WTC11 (cell line): ENCODE measurements around the gene FAM76B. TPM values are rescaled to one million over a fixed set of nuclear protein-coding genes. Genes with fewer than 3 reads are reported as not detected.

Experiments
- ATAC-seq: fragments of 200-7000 bp; cut with Tn5 transposase; 2 replicates; pipeline ENCODE4 v1.10.0; 2021; ENCODE audit warnings: mild to moderate bottlenecking, moderate library complexity
- CTCF ChIA-PET: fragments of 300-600 bp; sonication (Branson Sonifier 250); formaldehyde crosslinking; loops from one replicate; lab custom pipeline; 2021; ENCODE audit warnings: antibody characterized with exemption; lab: Charles Lee
- POLR2A ChIA-PET: fragments of 350-600 bp; sonication (Branson Sonifier 250); formaldehyde crosslinking; loops from one replicate; lab custom pipeline; 2021; ENCODE audit warnings: antibody characterized with exemption; lab: Charles Lee
- DNase-seq: peaks from one replicate; pipeline ENCODE4 v3.0.0; 2021; ENCODE audit warnings: low spot score
- H3K27ac Mint-ChIP-seq: 2 replicates; pipeline ENCODE4 v1.8.0; 2021; ENCODE audit warnings: mixed read lengths
- H3K27me3 Mint-ChIP-seq: 2 replicates; pipeline ENCODE4 v1.8.0; 2021; ENCODE audit warnings: low read depth, mild to moderate bottlenecking, moderate library complexity, mixed read lengths
- H3K36me3 Mint-ChIP-seq: 2 replicates; pipeline ENCODE4 v1.8.0; 2021; ENCODE audit warnings: mixed read lengths
- H3K4me1 Mint-ChIP-seq: 2 replicates; pipeline ENCODE4 v1.8.0; 2022; ENCODE audit warnings: mixed read lengths
- H3K4me3 Mint-ChIP-seq: 2 replicates; pipeline ENCODE4 v1.8.0; 2021; ENCODE audit warnings: mild to moderate bottlenecking, moderate library complexity, mixed read lengths
- H3K9me3 Mint-ChIP-seq: 2 replicates; pipeline ENCODE4 v1.8.0; 2021; ENCODE audit warnings: mixed read lengths
- AFF4 ChIP-seq: sonication (generic); formaldehyde crosslinking; IDR thresholded peaks from 2 replicates; pipeline ENCODE4 v1.8.1; 2023; ENCODE audit warnings: mild to moderate bottlenecking, missing genetic modification reagents, borderline replicate concordance
- ATF2 ChIP-seq: sonication (generic); formaldehyde crosslinking; IDR thresholded peaks from 2 replicates; pipeline ENCODE4 v1.8.1; 2022; ENCODE audit warnings: low read depth, missing genetic modification reagents, borderline replicate concordance
- CDX4 ChIP-seq: fragments of 250-450 bp; sonication (Bioruptor Pico); IDR thresholded peaks from 2 replicates; pipeline ENCODE4 v1.9.0; 2021; ENCODE audit warnings: moderate library complexity, mild to moderate bottlenecking, inconsistent platforms, borderline replicate concordance
- CREM ChIP-seq: sonication (generic); formaldehyde crosslinking; IDR thresholded peaks from 2 replicates; pipeline ENCODE4 v1.8.1; 2022; ENCODE audit warnings: mild to moderate bottlenecking, missing genetic modification reagents, moderate library complexity
- E2F4 ChIP-seq: sonication (generic); formaldehyde crosslinking; IDR thresholded peaks from 2 replicates; pipeline ENCODE4 v1.8.1; 2022; ENCODE audit warnings: low read depth, mild to moderate bottlenecking, moderate library complexity, missing genetic modification reagents, borderline replicate concordance
- ELF4 ChIP-seq: sonication (generic); formaldehyde crosslinking; IDR thresholded peaks from 2 replicates; pipeline ENCODE4 v1.8.1; 2022; ENCODE audit warnings: low read depth, mild to moderate bottlenecking, moderate library complexity, missing genetic modification reagents
- ESRRA ChIP-seq: sonication (generic); formaldehyde crosslinking; IDR thresholded peaks from 2 replicates; pipeline ENCODE4 v1.8.1; 2022; ENCODE audit warnings: mild to moderate bottlenecking, missing genetic modification reagents, borderline replicate concordance
- HMGXB4 ChIP-seq: sonication (generic); formaldehyde crosslinking; IDR thresholded peaks from 2 replicates; pipeline ENCODE4 v1.8.1; 2023; ENCODE audit warnings: mild to moderate bottlenecking, moderate library complexity, missing genetic modification reagents
- JUN ChIP-seq: sonication (generic); formaldehyde crosslinking; IDR thresholded peaks from 2 replicates; pipeline ENCODE4 v1.8.0; 2023; ENCODE audit warnings: mild to moderate bottlenecking, missing genetic modification reagents
- NR1H2 ChIP-seq: sonication (generic); formaldehyde crosslinking; IDR thresholded peaks from 2 replicates; pipeline ENCODE4 v1.9.0; 2021; ENCODE audit warnings: mild to moderate bottlenecking, moderate library complexity, missing genetic modification reagents
- PRDM15 ChIP-seq: sonication (generic); formaldehyde crosslinking; IDR thresholded peaks from 2 replicates; pipeline ENCODE4 v1.8.0; 2022; ENCODE audit warnings: missing genetic modification reagents
- PRRX2 ChIP-seq: fragments of 250-450 bp; sonication (Bioruptor Pico); IDR thresholded peaks from 2 replicates; pipeline ENCODE4 v1.8.0; 2021; ENCODE audit warnings: mild to moderate bottlenecking
- TP53 ChIP-seq: sonication (generic); formaldehyde crosslinking; IDR thresholded peaks from 2 replicates; pipeline ENCODE4 v1.8.1; 2023; ENCODE audit warnings: mild to moderate bottlenecking, missing genetic modification reagents
- USF2 ChIP-seq: sonication (generic); formaldehyde crosslinking; IDR thresholded peaks from 2 replicates; pipeline ENCODE4 v1.8.1; 2023; ENCODE audit warnings: mild to moderate bottlenecking, missing genetic modification reagents, moderate library complexity
- ZBTB21 ChIP-seq: sonication (generic); formaldehyde crosslinking; IDR thresholded peaks from 2 replicates; pipeline ENCODE4 v1.8.1; 2023; ENCODE audit warnings: mild to moderate bottlenecking, missing genetic modification reagents, borderline replicate concordance
- ZNF263 ChIP-seq: sonication (generic); formaldehyde crosslinking; IDR thresholded peaks from 2 replicates; pipeline ENCODE4 v1.8.1; 2022; ENCODE audit warnings: low read depth, mild to moderate bottlenecking, moderate library complexity, missing genetic modification reagents
- ZNF423 ChIP-seq: fragments of 250-450 bp; sonication (Bioruptor Pico); IDR thresholded peaks from 2 replicates; pipeline ENCODE4 v2.1.2; 2022; ENCODE audit warnings: mild to moderate bottlenecking, moderate library complexity
- ZNF425 ChIP-seq: fragments of 250-450 bp; sonication (Bioruptor Pico); conservative IDR thresholded peaks from 2 replicates; pipeline ENCODE4 v1.9.0; 2021; ENCODE audit warnings: mild to moderate bottlenecking
- total RNA-seq: library from RNA; stranded (reverse); gene quantifications from 3 replicates; pipeline ENCODE4 v1.2.3, GENCODE V29; 2021

Gene FAM76B
- total RNA-seq, 1 experiment from 2014 or later: 30.0 TPM

GRCh38 chr11:95776859-95777258 lies 12.7 kb downstream of the FAM76B start:
- H3K36me3 Mint-ChIP-seq: peaks cover 71% of the 10 kb centered on the region
- no peaks in the 10 kb centered on the region for H3K9me3 Mint-ChIP-seq
- ChIA-PET POLR2A (no interaction called here), CTCF (interaction anchor here (0.5 to 0.7 kb wide), 2 partner anchors 38 to 625 kb away, joined by 3 to 4 read pairs; no protein-coding TSS in a partner anchor)
- ATAC-seq (no peak), DNase-seq (no peak)
- no peak overlapping the region for H3K4me3 Mint-ChIP-seq
- no peak overlapping the region for H3K27ac Mint-ChIP-seq
- no peaks in the 10 kb centered on the region for H3K4me1 Mint-ChIP-seq
- no peaks in the 10 kb centered on the region for H3K27me3 Mint-ChIP-seq
- TF ChIP-seq ESRRA (no peak), PRRX2 (CRISPR knock-in tag) (no peak), ZNF263 (CRISPR knock-in tag) (no peak)

- DNase-seq: no peak
- H3K4me1 Mint-ChIP-seq: no peaks in the 10 kb centered on the region
- H3K4me3 Mint-ChIP-seq: no peak overlapping the region
- ATAC-seq: no peak
- H3K27ac Mint-ChIP-seq: no peak overlapping the region
- H3K27me3 Mint-ChIP-seq: no peaks in the 10 kb centered on the region
- CTCF ChIA-PET: interaction anchor here (1.1 to 3.9 kb wide), 2 partner anchors 614 to 617 kb away, joined by 4 to 16 read pairs; no protein-coding TSS in a partner anchor
- H3K9me3 Mint-ChIP-seq: no peaks in the 10 kb centered on the region
- POLR2A ChIA-PET: interaction anchor here (1.1 kb wide), 1 partner anchor 21 kb away, joined by 5 read pairs; the partner anchor contains the start of gene FAM76B
- peaks cover 17% of the 10 kb centered on the region for H3K36me3 Mint-ChIP-seq
- TF ChIP-seq ZNF263 (CRISPR knock-in tag) (no peak), ZNF425 (CRISPR knock-in tag) (no peak), HMGXB4 (CRISPR knock-in tag) (no peak), ELF4 (CRISPR knock-in tag) (no peak), CDX4 (CRISPR knock-in tag) (no peak), E2F4 (CRISPR knock-in tag) (no peak), TP53 (CRISPR knock-in tag) (no peak), AFF4 (CRISPR knock-in tag) (no peak), PRDM15 (CRISPR knock-in tag) (no peak), ATF2 (no peak), ZBTB21 (no peak), NR1H2 (no peak), ZNF423 (CRISPR knock-in tag) (no peak), CREM (CRISPR knock-in tag) (no peak), JUN (CRISPR knock-in tag) (no peak), USF2 (CRISPR knock-in tag) (no peak)
Observed at GRCh38 chr11:95768521-95768920, 21.1 kb downstream of the FAM76B start.
